HG03025 (cell line): ENCODE measurements around the gene HHLA2.
"Not testable (repeated sequence)": the region's sequence is repeated elsewhere in the genome, so short reads cannot be mapped to it uniquely, and the experiment has no call there.

ENCODE experiments used
- ATAC-seq: cut with Tn5 transposase; IDR thresholded peaks from one replicate; pipeline ENCODE4 v1.9.1; 2021; ENCODE audit warnings: mild to moderate bottlenecking, moderate library complexity; ENCODE audit not compliant: unreplicated experiment, low FRiP score

Gene HHLA2

DNA sequence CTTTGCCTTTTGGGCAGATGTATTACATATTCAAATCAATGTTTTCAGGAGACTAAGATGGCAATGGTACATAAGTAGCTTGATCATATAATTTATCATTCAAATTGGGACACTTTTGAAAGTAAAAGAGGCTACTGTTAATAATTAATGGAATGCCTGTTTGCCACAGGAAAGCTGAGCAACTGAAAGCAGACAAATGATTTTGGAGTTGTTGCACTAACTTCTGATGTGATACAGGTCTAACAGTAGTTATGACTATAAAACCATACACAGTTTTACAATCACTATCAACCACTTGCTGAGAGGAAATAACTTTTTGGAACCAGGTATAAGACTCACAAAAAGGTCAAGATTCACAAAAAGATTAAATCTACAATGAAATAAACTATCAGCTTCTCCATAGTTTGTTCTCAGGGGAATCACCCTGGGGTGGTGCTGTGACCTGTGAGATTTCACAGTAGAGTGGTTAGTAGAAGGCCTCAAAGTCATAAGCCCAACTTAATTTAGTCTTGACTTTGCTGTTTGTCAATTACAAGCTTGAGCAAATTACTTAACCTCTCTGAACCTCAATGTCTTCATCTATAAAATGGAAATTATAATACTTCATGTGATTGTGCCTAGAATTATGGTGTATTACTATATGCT, 42.7 kb downstream of the HHLA2 start:
- ATAC-seq: no peak

GRCh38 chr3:108341911-108342310, 45.6 kb downstream of the HHLA2 start:
- no peak for ATAC-seq

DNA sequence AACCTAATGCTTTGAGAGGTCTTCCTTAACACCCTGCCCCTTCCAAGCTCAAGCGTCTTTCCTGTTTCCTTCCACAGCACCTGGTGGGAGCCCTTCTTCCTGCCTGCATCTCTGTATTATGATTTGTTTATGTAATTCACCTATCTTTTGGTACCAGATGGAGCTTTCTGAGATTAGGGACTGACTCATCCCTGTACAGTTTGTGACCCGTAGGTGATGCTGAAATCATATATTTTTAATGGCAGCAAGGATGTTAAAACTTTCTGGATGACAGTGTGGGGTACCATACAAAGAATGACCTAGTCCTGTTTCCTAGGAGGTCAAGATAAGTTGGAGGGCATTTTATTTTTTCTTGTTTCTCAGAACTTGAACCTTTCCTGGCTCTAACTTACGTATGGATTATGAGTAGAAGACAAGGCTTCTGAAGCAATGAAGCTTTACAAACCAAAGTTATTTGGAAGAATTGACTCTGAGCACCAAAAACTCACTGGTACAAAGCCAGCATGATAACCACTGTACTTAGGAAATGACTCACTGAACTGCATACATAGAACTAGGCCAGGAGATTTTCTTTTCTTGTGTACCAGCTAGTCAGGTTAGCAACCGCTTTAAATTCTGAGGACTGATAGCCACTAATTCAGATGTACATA, 46.6 kb downstream of the HHLA2 start:
- ATAC-seq: no peak

- ATAC-seq: no peak
Measured at GRCh38 chr3:108343491-108343890, 47.1 kb downstream of the HHLA2 start.

GRCh38 chr3:108345492-108346205, 49.3 kb downstream of the HHLA2 start:
- no peak for ATAC-seq

DNA sequence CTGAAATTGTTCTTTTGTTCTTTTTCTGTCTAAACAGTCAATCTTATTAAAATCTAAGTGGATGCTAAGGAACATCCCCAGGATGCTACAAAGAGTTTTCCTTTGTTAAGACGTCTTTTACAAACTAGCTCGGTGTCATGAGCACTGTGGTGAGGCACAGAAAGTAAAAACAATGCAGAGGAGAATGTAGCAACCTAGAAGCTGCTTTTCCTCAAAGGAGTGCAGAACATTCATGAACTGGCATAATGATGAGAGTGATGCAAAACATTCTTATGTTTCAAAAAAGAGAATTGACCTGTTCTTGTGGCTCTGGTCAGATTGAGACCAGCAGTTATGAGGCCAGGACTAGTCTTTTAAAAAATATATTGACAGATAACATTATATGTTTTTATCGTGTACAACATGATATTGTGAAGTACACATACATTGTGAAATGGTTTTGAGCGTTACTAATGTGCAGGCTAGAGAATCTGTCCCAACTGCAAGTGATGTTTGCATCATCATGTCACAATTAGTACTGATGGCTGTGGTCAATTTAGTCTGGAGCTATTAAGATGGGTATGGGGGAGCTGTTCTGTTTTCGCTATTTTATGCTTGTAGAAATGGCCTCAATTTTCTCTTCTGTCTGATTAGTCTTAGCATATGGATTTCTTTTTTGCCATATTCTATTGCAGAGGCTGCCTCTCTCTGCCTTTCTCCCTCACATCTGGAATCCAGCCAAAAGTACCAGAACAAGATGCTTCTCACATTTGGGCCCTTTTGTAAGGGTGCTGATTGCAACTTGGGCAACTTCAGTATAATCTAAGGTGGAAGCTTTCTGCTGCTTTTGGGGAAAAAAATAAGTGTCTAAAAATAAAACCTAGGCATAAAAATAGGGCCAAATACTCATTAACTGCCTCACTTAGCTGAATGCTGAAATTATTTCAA, 50.2 kb downstream of the HHLA2 start:
- ATAC-seq: no peak

- no peak for ATAC-seq
Measured at GRCh38 chr3:108352176-108352575, 55.8 kb downstream of the HHLA2 start.

DNA sequence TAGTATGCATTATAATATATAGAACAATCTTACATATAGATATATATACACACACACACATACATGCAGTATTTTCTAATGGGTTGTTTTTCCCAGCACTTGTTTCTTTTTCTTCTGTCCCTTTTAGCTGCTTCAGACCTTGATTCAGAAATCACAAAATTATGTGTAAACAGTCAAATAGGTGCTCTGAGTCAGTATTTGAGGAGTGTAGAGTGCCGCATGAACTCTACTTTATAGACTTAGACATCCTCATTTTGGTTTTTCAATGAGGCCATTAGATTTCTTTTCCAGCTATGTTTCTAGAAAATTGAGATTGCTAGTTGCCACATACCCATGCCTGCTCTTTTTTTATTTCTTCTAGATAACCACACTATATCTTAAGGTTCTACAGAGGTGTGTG, 58.2 kb downstream of the HHLA2 start:
- ATAC-seq: no peak

DNA sequence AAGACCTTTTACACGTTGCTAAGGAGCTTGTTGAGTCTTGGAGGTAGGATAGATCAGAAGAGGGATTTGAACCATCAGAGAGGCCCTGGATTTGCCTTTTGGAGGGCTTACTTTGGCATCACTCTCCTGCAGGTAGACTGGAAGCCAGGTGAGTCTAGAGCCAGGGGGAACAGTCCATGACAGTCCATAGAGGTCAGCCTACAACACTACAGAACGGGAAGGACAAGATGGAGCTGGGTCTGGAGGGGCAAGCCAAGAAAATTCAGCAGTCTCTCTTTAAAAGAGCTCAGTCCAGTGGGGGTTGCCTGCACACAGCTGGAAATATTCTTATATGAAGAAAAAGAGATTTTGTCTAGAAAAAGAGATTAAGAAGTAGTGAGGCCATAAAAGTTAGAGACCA, 60.7 kb downstream of the HHLA2 start:
- ATAC-seq: no peak

DNA sequence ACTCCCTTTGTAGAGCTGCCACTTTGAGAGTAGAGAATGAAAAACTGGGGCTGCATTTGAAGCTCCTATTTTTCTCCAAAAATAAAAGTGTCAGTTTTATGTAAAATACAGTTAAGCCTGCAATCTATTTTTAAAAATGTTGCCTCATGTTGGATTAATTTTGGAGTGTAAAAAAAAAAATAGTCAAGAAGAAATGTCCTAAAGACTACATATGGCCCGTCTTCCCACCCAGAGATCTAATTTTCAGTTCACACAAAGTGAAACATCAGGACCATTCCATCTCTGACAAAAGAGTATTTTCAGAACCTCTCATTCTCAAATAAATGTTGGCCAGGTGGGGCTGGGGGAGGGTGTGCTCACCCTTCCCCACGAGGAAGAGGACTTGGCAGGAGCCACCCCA, 62.7 kb downstream of the HHLA2 start:
- ATAC-seq: no peak

DNA sequence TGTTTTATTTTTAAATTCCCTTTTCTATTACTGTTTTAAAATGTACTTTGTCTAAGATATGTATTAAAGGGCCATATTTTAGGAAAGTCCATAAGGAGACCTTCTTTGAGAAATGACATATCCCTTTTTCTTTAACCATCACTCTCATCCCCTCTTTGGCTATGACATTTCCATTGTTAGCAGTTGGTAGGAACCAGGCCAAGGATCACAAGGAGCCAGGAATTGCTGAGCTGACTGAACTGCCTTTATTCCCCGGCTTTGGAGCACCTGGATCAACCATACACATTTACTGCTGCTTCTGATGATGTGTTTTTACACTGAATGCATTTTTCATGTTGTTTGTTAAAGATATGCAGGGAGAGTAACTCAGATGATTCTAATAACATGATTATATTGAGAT, 79.7 kb downstream of the HHLA2 start:
- no peak for ATAC-seq

DNA sequence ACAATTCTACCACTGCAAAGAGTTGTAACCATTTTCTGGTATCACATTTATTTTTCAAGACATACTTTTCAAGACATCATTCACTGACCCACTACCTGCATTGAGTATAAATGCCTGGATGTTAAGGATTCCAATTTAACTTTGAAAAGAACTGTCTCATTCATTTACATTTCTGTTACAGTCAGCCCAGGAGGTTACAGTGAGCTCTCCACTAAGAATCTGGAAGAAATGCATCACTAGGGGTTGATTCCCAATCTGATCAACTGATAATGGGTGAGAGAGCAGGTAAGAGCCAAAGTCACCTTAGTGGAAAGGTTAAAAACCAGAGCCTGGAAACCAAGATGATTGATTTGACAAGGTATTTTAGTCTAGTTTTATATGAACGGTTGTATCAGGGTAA, 81.0 kb downstream of the HHLA2 start:
- no peak for ATAC-seq

DNA sequence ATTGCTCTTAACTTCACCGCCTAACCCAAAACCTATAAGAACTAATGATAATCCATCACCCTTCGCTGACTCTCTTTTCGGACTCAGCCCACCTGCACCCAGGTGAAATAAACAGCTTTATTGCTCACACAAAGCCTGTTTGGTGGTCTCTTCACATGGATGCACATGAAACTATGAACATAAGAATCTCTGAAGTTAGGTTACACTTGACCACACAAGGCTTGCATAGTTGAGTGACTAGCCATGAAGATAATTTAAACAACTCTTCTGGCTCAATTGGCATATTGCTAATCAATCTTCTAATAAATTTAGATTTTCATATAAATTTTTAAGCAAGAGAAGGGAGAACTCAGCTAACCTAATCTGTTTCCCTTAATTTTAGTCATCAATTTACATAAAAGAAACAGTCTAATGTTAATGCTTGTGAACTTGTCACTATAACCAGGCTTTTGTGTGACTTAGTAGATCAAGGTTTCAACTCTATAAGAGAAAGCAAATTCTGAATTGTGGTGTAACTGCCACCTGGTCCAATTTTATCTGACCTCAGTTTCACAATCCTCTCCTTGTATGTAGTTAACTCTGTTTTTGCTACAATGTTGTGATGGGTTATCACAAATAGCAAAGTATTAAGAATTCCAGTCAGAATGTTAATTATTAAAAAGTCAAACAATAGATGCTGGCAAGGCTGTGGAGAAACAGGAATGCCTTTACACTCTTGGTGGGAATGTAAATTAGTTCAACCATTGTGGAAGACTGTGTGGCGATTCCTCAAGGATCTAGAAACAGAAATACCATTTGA, 82.0 kb downstream of the HHLA2 start:
- no peak for ATAC-seq

GRCh38 chr3:108378952-108379342, 82.6 kb downstream of the HHLA2 start:
- ATAC-seq: not testable (repeated sequence)

GRCh38 chr3:108380128-108380795, 83.9 kb downstream of the HHLA2 start:
- ATAC-seq: no peak

GRCh38 chr3:108381529-108382140, 85.3 kb downstream of the HHLA2 start:
- ATAC-seq: no peak

- ATAC-seq: no peak
Measured at GRCh38 chr3:108383306-108383705, 87.0 kb downstream of the HHLA2 start.

DNA sequence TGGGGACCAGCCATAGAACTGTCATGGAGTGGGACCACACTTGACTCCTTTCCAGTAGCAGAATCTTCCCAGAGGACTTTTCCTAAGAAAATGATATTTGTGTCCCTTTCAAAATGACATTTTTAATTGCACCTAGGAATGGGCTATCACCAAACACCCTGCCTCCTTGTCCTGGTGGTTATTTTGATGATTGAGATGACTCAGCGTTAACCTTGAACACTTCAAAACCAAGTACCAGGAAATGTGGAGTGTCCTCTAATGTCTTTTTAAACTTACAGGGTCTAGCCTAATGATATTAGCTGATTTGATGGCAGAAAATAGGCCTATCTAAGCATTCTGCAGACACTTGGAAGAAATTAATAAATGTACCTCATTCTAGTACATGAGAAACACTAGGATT, 90.7 kb downstream of the HHLA2 start:
- no peak for ATAC-seq
